NCI-H460 (cell line): ENCODE data around the gene USP11. TPM values are rescaled to one million over a fixed set of nuclear protein-coding genes. Genes with fewer than 3 reads are reported as not detected.

Experiments
- DNase-seq: peaks from one replicate; pipeline ENCODE4 v3.0.0-alpha.2; 2016; ENCODE audit warnings: low read depth; ENCODE audit errors: extremely low read depth
- polyA plus RNA-seq: library from polyadenylated mRNA; depleted of rRNA; stranded (reverse); fragments of >200 nt; gene quantifications from 2 replicates; pipeline ENCODE4 v1.2.3, GENCODE V29; 2014; cell fraction: nucleus; rRNA removed
- total RNA-seq: library from RNA; depleted of rRNA; stranded (reverse); fragments of >200 nt; shearing (Covaris generic); gene quantifications from 2 replicates; pipeline ENCODE4 v1.2.3, GENCODE V29; 2014; rRNA removed

The USP11 gene
- 17.0 and 17.3 TPM in 2 replicates for total RNA-seq
- 15.9 and 20.6 TPM in 2 replicates for polyA plus RNA-seq

DNA sequence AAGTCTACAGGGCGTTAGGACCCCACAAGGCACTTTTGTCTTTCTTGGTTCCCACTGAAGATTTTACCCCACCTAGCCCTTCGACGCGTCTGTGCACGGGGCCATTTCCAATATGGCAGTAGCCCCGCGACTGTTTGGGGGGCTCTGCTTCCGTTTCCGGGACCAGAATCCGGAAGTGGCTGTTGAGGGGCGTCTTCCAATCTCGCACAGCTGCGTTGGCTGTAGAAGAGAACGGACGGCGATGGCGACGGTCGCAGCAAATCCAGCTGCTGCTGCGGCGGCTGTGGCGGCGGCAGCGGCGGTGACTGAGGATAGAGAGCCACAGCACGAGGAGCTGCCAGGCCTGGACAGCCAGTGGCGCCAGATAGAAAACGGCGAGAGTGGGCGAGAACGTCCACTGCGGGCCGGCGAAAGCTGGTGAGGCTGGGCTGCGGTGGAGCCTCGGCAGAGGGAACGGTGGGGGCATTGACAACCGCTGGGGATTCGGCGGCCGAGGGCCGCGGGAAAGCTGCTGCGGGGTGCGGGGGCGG lies at the start of gene USP11:
USP11 (plus strand) TSS at position 207 of the 530 bp plus-strand sequence; CDS start at position 242, 35 bp downstream.
- DNase-seq: no peak

DNA sequence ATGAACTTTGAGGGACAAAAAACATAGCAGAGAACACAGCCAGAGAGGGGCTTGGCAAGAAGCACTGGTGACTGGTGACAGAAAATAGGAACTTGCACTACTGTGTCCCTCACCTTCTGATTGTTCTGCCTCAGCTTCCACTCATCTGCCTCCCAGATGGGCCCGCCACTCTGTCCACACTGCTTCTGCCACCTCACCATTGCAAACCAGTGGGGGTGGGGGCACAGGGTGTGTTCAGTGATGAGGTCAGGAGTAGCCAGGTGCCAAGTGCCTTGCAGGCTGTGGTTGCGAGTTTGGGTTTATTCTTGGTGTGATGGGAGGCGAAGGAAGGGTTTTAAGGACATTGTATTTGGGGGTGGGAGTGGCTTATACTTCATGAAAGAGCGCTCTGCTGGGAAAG lies 48.3 kb upstream of the USP11 start:
- DNase-seq: no peak

DNA sequence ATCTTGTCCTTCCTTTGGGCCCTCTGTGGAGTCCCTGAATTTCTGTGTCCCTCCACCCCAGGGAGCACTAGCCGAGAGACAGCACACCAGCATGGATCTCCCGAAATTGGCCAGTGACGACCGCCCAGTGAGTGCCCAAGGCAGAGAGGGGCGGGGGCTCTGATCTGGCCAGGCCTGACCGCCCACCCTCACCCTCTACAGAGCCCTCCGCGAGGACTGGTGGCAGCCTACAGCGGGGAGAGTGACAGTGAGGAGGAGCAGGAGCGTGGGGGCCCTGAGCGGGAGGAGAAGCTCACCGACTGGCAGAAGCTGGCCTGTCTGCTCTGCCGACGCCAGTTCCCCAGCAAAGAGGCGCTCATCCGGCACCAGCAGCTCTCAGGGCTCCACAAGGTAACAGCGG lies 47.6 kb upstream of the USP11 start:
- DNase-seq: no peak

DNA sequence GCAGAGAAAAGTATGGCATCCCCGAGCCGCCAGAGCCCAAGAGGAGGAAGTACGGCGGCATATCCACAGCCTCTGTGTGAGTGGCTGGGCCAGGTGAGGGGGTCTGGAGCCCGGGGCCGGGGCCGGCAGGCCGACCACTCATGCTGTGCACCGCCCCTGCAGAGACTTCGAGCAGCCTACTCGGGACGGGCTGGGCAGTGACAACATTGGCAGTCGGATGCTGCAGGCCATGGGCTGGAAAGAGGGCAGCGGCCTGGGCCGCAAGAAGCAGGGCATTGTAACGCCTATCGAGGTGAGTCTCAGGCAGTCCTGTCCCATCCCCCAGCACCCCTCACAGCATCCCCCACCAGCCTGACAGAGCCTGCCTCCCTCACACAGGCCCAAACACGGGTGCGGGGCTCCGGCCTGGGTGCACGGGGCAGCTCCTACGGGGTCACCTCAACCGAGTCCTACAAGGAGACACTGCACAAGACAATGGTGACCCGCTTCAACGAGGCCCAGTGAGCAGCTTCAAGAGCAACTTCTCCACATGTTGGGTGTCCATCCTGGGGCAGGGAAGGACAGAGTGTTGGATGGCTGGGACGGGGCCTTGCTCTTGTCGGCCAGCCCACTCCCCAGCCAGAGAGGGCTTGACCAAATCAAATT lies 46.6 kb upstream of the USP11 start:
- no peak for DNase-seq

DNA sequence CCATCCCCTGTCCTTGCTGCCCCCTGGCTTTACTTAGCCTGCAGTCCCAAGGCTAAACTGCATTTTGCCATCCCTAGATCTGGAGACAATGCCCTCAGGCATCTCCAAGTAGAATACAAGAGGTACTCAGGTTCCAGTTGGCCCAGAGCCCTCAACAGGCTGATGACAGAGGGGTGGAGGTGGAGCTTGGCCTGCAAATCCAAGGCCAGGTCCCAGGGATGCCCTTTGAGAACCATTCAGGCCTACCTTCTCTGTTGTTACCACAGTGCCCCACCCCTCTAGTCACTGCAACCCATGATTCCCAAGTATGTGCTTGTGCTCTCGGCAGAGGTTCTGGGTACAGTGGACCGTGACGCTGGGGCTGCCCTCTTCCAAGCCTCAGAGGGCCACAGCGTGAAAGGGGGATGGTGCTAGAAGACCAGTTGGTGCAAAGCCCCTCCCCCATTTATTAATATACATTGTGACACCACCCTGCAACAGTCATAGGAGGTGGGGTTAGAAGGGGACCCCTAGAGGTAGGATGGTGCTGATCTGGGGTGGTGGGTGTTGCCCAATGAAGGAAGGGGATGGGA lies 45.6 kb upstream of the USP11 start:
- no peak for DNase-seq

DNA sequence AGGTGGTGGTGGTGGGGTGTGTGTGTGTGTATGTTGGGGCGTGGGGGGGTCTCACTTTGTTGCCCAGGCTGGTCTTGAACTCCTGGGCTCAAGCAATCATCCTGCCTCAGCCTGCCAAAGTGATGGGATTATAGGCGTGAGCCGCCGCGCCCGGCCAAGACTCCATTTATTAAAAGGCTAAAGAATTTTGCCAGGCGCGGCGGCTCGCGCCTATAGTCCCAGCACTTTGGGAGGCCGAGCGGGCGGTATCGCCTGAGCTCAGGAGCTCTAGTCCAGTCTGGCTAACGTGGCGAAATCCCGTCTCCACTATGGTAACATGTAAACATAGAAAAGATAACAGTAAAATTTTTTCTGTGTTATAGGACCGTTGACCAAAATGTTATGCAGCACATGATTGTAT lies 42.9 kb upstream of the USP11 start:
- no peak for DNase-seq

DNA sequence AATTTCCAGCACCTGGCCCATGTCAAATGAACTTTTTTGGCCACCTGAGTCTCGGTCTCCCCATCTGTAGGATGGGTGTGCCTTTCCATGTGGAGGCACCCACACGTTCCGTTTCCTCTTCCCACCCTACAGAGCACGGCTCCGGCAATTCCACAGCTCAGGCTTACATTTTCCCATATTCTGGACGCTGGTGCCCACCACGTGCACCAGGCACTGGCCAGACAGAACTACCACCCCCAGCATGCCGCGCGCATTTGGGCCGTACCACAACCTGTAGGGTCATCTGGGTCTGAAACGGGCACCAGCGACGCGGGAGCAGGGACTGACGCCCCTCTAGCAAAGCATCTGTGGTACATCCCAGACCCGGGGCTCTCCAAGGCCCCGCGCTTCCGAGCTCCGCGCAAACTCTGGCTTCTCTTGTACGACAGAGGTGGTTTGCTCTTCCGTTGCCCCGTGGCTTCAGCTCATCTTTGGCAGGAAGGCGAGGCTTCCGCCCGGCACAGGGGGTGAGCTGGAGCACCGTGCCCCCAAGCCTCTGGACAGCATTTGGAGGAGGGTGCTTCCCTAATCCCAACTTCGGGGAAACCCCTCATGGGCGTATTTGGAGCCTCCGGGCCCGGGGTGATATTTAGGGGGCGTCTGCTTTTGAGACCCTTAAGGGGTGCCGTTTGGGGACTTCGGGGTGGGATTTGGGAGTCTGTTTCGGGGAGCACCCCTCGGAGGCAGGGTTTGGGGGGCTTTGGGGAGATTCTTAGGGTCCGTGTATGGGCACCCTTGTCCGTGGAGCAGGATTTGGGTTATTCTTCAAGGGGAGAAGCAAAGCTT lies 42.2 kb upstream of the USP11 start:
- DNase-seq: peak; percentile 92

DNA sequence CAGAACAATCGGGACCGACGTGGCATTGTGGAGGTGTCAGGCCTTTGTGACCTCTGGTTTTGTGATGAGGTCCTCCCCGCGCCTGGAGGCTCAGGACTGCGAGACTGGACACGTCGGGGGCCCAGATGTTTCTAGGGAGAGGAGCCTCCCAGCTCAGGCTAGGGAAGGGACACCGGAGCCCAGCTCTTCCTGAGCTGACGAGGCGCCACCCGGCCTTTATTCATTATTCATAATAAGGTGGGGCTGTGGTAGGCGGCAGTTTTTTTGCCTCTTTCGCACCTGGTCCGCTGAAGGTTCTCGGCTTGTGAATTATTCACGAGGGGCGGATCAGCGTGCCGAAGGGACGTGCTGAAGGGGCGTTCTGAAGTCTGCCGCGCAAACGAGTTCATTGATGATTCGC lies 41.5 kb upstream of the USP11 start:
- no peak for DNase-seq

DNA sequence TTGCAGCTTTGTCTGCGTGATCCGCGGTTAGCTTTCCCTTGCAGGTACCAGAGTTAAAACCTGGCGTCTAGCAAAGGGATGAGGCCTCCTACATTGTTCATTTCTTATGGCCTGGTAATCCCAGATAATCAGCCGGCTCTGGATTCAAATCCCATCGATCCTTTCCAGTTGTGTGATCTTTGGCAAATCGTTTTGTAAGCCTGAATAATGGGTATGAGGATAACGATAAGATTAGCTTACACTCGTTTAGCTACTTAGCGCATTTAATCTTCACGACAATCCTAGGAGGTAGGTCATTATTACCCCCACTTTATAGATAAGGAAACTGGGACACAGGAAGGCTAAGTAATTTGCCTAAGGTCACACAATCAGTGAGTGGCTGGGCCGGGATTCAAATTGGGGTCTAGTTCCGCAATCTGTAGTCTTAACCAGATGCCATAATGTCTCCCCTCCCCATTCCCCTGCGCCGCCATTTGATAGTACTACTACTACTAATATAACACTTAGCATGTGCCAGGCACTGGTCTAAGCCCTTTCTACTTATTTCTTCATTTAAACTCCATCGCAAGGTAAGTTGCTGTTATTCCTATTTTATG lies 40.9 kb upstream of the USP11 start:
- no peak for DNase-seq

DNA sequence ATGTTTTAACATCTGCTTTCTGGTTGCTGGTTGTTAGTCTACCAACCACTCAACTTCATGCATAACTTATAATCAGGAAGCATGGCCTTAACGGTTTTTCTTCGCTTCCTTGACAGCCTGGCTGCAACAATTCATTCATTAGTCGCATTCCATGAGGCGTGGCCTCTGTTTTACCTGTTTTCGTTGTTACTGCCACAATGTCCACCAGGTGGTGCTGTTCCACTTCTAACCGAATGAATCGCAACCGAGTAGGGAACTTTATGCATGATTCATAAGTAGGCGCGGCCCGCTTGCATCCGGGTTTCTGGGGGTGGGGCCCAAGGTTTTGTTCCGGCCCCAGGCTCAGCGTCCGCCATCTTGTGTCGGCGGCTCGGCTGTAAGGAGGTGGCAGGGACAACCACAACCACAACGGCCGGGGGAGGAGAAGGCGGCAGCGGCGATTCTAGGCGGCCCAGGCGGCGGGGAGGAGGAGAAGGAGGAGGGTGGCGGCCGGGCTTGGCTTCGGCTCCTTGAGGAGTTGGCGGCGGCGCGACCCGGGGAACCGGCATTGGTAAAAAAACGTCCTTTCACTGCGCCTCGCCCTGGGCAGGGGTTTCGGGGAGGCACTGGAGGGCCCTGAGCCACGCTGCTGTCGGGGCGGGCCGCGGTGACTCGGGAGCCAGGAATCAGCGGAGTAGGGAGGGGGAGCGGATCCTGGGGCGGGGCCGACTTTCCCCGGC lies 39.2 kb upstream of the USP11 start, which contains the start of gene UBA1:
UBA1 (plus strand) TSS at position 355 of the 719 bp plus-strand sequence. CDS start 4,974 bp downstream, outside the sequence.
- DNase-seq: peak; percentile 97

DNA sequence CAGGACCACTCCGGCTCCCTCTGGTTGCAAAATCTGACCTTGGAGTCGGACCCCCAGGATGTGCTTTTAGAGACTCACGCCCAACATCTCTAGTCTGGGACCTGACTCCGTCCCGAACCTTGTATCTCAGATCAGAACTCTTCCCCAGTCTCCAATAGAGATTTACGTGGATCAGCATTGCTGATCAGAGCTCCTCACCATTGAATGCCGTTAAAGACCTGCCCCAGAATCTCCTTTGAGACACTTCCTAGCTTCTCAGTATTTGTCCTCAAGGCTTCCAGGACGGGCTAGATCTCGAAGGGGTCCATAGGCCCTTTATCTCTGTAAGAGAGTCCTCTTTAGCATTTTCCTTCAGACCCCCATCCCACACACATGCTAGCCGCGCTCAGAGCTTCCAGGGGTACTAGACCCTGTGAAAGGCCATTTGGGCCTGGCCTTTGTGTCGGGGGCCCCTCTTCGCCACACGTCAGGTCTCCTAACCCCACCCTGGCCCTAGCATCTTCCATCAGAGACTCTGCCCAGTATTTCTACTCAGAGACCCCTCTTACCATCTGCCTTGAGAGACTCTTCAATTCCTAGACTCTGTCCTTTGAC lies 38.5 kb upstream of the USP11 start:
- DNase-seq: no peak

DNA sequence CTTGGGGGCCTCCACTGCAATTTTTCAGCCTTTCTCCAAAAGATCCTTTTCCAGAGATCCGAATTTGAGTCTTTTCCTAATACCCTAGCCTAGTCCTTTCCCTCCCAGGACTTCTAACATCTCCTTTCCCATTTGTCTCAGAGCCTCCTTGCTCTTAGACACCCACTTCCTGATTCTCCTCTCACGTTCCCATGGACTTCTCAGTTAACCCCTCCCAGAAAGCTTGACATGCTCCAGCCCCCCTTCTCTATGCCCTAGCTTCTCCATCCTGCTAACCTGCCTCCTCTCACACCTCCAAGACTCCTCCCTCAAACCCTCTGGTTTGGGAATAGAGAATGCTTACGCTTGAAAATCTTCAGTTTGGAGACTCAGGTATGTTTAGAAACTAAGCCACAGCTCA lies 36.7 kb upstream of the USP11 start:
- no peak for DNase-seq

DNA sequence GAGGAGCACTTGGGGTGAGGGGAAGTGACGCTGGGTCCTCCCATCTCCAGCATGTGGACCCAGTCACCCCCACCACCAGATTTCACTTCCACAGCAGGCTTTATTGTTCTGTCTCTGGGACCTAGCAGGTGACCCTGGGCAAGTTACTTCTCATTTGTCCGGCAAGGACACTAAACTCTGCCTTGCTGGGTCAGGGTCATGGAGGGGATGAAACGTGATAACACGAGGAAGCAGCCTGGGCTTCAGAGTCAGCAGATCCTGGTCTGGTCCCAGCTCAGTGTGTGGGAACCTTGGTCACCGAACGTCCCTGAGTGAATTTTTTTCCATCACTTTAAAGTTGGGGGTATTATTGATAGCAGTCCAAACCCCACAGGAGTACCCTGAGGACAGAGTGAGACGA lies 35.3 kb upstream of the USP11 start:
- no peak for DNase-seq

DNA sequence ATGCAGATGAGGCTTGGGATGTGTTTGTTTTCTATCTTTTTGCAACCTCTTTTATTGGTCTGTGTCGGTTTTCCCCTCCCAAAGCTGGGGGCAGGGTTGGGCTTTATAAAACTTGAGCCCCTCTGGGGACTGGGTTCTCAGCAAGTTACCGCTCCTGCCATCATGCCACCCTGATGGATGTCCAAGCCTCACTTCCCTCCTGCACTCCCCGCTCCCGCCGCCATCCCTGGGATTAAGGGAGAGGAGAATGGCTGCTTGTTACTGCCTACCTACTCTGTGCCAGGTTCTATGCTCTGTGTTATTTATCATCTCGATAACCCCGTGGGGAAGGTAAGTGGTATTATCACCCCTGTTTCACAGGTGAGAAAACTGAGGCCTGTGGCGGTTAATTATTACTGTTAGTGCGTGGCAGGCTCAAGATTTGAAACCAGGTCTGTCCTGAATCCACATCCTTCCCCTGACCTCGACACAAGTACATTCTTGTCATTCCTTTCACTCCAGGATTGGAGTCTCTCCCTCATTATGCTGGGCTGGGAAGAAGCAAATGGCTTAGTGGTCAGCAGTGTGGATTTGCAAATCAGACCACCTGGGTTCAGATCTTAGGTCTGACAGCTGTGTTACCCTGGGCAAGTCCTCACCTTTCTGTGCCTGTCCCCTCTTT lies 34.7 kb upstream of the USP11 start:
- no peak for DNase-seq

DNA sequence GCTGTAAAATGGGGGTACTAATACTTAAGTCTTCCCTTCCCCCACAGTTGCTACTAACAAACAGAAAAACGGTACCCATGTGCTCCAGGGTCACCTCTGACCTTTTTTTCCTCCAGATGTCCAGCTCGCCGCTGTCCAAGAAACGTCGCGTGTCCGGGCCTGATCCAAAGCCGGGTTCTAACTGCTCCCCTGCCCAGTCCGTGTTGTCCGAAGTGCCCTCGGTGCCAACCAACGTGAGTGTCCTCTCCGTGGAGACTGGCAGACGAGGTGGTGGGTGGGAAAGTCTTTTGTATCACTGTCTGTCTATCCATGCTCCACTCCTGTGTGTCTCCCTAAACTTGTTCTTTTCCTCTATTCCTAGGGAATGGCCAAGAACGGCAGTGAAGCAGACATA lies 34.1 kb upstream of the USP11 start:
- no peak for DNase-seq

DNA sequence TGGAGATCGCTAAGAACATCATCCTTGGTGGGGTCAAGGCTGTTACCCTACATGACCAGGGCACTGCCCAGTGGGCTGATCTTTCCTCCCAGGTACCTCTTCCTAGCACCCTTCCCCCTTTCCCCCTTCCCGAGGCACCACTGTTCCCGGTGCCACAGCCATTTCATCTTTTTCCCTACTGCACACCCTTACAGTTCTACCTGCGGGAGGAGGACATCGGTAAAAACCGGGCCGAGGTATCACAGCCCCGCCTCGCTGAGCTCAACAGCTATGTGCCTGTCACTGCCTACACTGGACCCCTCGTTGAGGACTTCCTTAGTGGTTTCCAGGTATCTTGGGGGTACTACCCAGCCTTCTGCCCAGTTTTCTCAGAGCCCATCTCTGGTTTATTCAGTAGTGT lies 33.5 kb upstream of the USP11 start:
- DNase-seq: no peak

DNA sequence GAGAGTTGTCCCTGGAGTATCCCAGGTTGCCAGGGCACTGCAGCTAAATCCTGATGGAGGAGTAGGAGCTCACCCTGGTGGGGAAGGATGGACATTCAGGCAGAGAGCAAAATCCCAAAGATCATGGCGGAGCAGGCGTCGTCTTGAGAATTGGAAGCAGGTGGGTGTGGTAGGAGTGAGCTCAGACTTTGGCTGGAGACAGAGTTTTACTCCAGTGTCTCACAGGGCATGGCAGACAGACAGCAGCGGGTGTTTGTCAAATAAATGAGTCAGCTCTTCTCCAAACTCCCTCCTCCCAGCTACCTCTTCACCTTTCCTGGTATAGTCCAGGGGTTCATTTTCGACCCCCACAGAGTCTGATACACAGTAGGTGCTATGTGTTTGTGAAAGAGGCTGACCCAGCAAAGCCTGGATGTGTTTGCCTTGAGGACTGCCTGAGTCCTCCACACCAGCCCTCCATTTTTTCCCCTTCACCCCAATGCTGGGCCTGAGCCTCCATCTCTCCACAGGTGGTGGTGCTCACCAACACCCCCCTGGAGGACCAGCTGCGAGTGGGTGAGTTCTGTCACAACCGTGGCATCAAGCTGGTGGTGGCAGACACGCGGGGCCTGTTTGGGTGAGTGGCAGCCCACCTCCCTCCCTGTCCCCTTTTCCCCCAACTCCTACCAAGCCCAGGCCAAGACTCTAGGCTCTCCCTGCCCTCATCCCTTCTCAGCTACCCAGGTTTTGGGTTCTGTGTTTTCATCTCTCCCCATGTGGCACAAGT lies 32.2 kb upstream of the USP11 start:
- DNase-seq: peak; percentile 18

DNA sequence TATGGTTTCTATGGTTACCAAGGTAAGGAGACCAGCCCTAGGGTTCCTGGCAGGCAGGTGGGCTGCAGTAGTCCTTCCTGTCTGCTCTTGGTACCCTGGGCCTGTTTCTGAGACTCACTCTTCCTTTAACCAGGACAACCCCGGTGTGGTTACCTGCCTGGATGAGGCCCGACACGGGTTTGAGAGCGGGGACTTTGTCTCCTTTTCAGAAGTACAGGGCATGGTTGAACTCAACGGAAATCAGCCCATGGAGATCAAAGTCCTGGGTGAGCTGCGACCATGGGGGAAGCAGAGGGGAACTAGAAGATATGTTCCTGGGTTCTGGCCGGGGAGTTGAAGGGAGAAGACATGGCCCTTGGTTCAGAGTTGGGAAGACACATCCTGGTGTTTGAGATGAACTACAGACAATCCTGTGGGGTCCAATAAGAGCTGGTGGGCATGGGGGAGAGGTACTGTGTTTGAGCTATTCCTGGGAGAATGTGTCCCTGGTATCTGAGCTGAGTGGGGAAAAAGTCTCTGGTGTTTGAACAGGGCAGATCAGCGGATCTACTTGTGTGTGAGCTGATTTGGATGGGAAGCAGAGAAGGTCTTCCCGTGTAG lies 31.4 kb upstream of the USP11 start:
- no peak for DNase-seq
